ENCODE data around the gene TGFBR3. TPM values are rescaled to one million over a fixed set of nuclear protein-coding genes. Genes with fewer than 3 reads are reported as not detected.

The TGFBR3 gene
- total and polyA plus RNA-seq, 2 of the 13 experiments (the other 11 are each of a cell fraction or from before 2014, with no cell fraction given), result 76.5 to 195 TPM

DNA sequence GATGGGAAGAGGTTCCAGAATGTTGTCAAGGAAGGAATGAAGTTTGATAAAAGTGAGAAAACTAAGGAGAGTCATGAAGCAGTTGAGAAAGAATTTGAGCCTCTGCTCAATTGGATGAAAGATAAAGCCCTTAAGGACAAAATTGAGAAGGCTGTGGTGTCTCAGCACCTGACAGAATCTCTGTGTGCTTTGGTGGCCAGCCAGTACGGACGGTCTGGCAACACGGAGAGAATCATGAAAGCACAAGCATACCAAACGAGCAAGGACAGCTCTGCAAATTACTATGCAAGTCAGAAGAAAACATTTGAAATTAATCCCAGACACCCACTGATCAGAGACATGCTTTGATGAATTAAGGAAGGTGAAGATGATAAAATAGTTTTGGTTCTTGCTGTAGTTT lies 242.5 kb downstream of the TGFBR3 start:
- 32% methylated on average over 4 of the region's 4 CpGs for WGBS (ENCODE audit: low lambda C conversion rate)
- CTCF ChIA-PET (ENCODE audit: low intra/inter-chr PET ratio, low total read pairs), result no interaction called here
- Histone ChIP-seq H3K9me3 (ENCODE audit: low read length) (no peaks in the 10 kb centered on the region), H3K4me2 (ENCODE audit: low read depth, low read length) (no peak overlapping the region), H3K79me2 (ENCODE audit: insufficient read depth, low read length) (no peaks in the 10 kb centered on the region), H3K27ac (ENCODE audit: extremely low read length, insufficient read depth, low read length) (no peak overlapping the region), H3K4me3 (replicated peaks in 1 of 3; ENCODE audit: insufficient read depth in 1 of 3, low read depth in 2 of 3, low read length in 3 of 3) (no peak overlapping the region), H3K9ac (ENCODE audit: insufficient read depth, low read depth, low read length) (no peak overlapping the region), H3K4me1 (ENCODE audit: insufficient read depth, low read length) (no peaks in the 10 kb centered on the region), H3K36me3 (replicated peaks in 1 of 2; ENCODE audit: control insufficient read depth in 1 of 2, insufficient read depth in 2 of 2, low read length in 2 of 2) (no peaks in the 10 kb centered on the region), H2AFZ (ENCODE audit: low read length) (no peak overlapping the region), H4K20me1 (ENCODE audit: insufficient read depth, low read length) (no peaks in the 10 kb centered on the region), H3K27me3 (ENCODE audit: control insufficient read depth in 1 of 2, insufficient read depth in 2 of 2, low read length in 2 of 2) (peaks cover 0 to 5% of the 10 kb centered on the region in 2 experiments; a peak in 1 of 5 replicates)
- TF ChIP-seq SRSF1 (optimal IDR thresholded peaks at IDR 0.05; ENCODE audit: low read depth, low read length) (no peak), RFXANK (CRISPR knock-in tag; IDR thresholded peaks at IDR 0.05) (no peak), SRSF9 (IDR thresholded peaks at IDR 0.05; ENCODE audit: borderline replicate concordance, insufficient read depth, low read depth, low read length, poor library complexity, severe bottlenecking) (no peak), TARDBP (CRISPR knock-in tag; IDR thresholded peaks at IDR 0.05) (no peak), MZF1 (CRISPR knock-in tag; IDR thresholded peaks at IDR 0.05; ENCODE audit: borderline replicate concordance) (no peak), RAD21 (CRISPR knock-in tag; IDR thresholded peaks at IDR 0.05) (no peak), EED (CRISPR knock-in tag; IDR thresholded peaks at IDR 0.05) (no peak), THAP11 (CRISPR knock-in tag; IDR thresholded peaks at IDR 0.05) (no peak)
- TF ChIP-seq, protein P1, sequence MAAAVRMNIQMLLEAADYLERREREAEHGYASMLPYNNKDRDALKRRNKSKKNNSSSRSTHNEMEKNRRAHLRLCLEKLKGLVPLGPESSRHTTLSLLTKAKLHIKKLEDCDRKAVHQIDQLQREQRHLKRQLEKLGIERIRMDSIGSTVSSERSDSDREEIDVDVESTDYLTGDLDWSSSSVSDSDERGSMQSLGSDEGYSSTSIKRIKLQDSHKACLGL (CRISPR knock-in tag; IDR thresholded peaks at IDR 0.05), result no peak
- TF ChIP-seq, protein P2, sequence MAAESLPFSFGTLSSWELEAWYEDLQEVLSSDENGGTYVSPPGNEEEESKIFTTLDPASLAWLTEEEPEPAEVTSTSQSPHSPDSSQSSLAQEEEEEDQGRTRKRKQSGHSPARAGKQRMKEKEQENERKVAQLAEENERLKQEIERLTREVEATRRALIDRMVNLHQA (CRISPR knock-in tag; IDR thresholded peaks at IDR 0.05), result no peak
- TF ChIP-seq, protein P3, sequence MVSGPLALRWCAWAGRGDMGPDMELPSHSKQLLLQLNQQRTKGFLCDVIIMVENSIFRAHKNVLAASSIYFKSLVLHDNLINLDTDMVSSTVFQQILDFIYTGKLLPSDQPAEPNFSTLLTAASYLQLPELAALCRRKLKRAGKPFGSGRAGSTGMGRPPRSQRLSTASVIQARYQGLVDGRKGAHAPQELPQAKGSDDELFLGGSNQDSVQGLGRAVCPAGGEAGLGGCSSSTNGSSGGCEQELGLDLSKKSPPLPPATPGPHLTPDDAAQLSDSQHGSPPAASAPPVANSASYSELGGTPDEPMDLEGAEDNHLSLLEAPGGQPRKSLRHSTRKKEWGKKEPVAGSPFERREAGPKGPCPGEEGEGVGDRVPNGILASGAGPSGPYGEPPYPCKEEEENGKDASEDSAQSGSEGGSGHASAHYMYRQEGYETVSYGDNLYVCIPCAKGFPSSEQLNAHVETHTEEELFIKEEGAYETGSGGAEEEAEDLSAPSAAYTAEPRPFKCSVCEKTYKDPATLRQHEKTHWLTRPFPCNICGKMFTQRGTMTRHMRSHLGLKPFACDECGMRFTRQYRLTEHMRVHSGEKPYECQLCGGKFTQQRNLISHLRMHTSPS (CRISPR knock-in tag; IDR thresholded peaks at IDR 0.05; ENCODE audit: low read depth), result no peak
- FAIRE-seq (no peak), ATAC-seq (no peak), DNase-seq (ENCODE audit: low spot score) (no peak)
- BruUV-seq (replicated peaks), result no TSS peak
- intact Hi-C loops (cut with micrococcal nuclease; ENCODE audit: unreplicated experiment), result no loop called here
- POLR2A ChIA-PET, result no interaction called here
- in situ Hi-C loops (cut with HindIII; ENCODE audit: extremely low pct_ligation_motif_present, low pct_unique_long_range_greater_than_20kb), result no loop called here
